Measurements from ENCODE around the gene WDR59.

DNA sequence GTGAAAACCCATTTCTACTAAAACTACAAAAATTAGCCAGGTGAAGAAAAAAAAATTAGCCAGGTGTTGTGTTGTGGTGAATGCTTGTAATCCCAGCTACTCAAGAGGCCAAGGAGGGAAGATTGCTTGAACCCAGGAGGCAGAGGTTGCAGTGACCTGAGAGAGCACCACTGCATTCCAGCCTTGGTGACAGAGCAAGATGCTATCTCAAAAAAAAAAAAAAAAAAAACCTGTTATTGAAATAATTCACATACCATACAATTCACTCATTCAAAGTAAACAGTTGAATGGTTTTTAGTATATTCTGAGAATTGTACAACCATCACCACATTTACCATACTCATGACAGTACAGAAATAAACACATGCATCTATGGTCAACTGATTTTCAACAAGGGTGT lies 44.9 kb upstream of the WDR59 start:
- TF ChIP-seq, protein P1, sequence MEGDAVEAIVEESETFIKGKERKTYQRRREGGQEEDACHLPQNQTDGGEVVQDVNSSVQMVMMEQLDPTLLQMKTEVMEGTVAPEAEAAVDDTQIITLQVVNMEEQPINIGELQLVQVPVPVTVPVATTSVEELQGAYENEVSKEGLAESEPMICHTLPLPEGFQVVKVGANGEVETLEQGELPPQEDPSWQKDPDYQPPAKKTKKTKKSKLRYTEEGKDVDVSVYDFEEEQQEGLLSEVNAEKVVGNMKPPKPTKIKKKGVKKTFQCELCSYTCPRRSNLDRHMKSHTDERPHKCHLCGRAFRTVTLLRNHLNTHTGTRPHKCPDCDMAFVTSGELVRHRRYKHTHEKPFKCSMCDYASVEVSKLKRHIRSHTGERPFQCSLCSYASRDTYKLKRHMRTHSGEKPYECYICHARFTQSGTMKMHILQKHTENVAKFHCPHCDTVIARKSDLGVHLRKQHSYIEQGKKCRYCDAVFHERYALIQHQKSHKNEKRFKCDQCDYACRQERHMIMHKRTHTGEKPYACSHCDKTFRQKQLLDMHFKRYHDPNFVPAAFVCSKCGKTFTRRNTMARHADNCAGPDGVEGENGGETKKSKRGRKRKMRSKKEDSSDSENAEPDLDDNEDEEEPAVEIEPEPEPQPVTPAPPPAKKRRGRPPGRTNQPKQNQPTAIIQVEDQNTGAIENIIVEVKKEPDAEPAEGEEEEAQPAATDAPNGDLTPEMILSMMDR (IDR thresholded peaks at IDR 0.05) = no peak
- TF ChIP-seq, protein P2, sequence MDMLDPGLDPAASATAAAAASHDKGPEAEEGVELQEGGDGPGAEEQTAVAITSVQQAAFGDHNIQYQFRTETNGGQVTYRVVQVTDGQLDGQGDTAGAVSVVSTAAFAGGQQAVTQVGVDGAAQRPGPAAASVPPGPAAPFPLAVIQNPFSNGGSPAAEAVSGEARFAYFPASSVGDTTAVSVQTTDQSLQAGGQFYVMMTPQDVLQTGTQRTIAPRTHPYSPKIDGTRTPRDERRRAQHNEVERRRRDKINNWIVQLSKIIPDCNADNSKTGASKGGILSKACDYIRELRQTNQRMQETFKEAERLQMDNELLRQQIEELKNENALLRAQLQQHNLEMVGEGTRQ (IDR thresholded peaks at IDR 0.05) = no peak
- no peak for TF ChIP-seq CHD2 (IDR thresholded peaks at IDR 0.05; ENCODE audit: low read length, partially characterized antibody)
